GM12878 (cell line): ENCODE data around the gene TMCC3. TPM values are rescaled to one million over a fixed set of nuclear protein-coding genes. Genes with fewer than 3 reads are reported as not detected.
A peak's percentile ranks its signal among the peaks of the same experiment; 100 is the strongest.

ENCODE experiments used
- ATAC-seq: fragments of 200-7000 bp; cut with Tn5 transposase; 3 replicates; pipeline ENCODE4 v1.9.1; 2020; ENCODE audit warnings: mild to moderate bottlenecking, moderate library complexity
- BruUV-seq: library from RNA; stranded (reverse); fragments of 400-500 nt; replicated peaks from 2 replicates; lab custom pipeline; 2021; lab: Mats Ljungman, UMichigan
- CTCF ChIA-PET: fragments of 300-600 bp; sonication (Branson Sonifier 250); formaldehyde crosslinking; extraction: SDS; loops from one replicate; lab custom pipeline; 2021; ENCODE audit warnings: inconsistent platforms; lab: Yijun Ruan, JAX
- POLR2A ChIA-PET: fragments of 350-600 bp; formaldehyde crosslinking; extraction: SDS; loops from one replicate; lab custom pipeline; 2021; ENCODE audit warnings: inconsistent platforms; lab: Charles Lee
- RAD21 ChIA-PET: fragments of 300-600 bp; sonication (Branson Sonifier 250); formaldehyde crosslinking; loops from one replicate; lab custom pipeline; 2023; ENCODE audit warnings: antibody characterized with exemption; ENCODE audit not compliant: unreplicated experiment; lab: Charles Lee
- SMC1A ChIA-PET: fragments of 300-600 bp; sonication (Branson Sonifier 250); formaldehyde crosslinking; loops from one replicate; lab custom pipeline; 2023; ENCODE audit not compliant: unreplicated experiment, uncharacterized antibody; lab: Charles Lee
- DNase-seq: peaks from one replicate; pipeline ENCODE4 v3.0.0-alpha.2; 2011; ENCODE audit warnings: low read depth, low spot score
- FAIRE-seq: peaks from 3 replicates; lab custom pipeline; 2011; peaks lifted over from hg19 to GRCh38; lab: Jason Lieb, UNC
- H2AFZ ChIP-seq: 2 replicates; pipeline ENCODE4 v1.6.0; 2011; ENCODE audit warnings: low read depth, low read length, control low read depth; ENCODE audit not compliant: control insufficient read depth
- H3K27ac ChIP-seq: 2 replicates; pipeline ENCODE4 v1.5.1; 2011; ENCODE audit warnings: control low read depth; ENCODE audit not compliant: control insufficient read depth, insufficient read depth
- H3K27me3 ChIP-seq, 2 experiments: replicated peaks in 1 of 2; 2 replicates each; pipeline versions ENCODE4 v1.6.0 to v1.6.1; 2011; ENCODE audit warnings: low read length in 1 of 2; ENCODE audit not compliant: control insufficient read depth in 2 of 2, insufficient read depth in 2 of 2
- H3K36me3 ChIP-seq, 2 experiments: 2 replicates each; pipeline ENCODE4 v1.5.1; 2011; ENCODE audit warnings: low read length in 1 of 2; ENCODE audit not compliant: control insufficient read depth in 2 of 2, insufficient read depth in 2 of 2
- H3K4me1 ChIP-seq: 2 replicates; pipeline ENCODE4 v1.6.1; 2011; ENCODE audit warnings: mild to moderate bottlenecking, low read length, moderate library complexity, mixed read lengths; ENCODE audit not compliant: control insufficient read depth, insufficient read depth
- H3K4me2 ChIP-seq: 2 replicates; pipeline ENCODE4 v1.6.0; 2011; ENCODE audit warnings: control low read depth; ENCODE audit not compliant: control insufficient read depth, insufficient read depth
- H3K4me3 ChIP-seq: fragments of 200-600 bp; sonication (generic); 2 replicates; pipeline ENCODE4 v1.5.1; 2016
- H3K79me2 ChIP-seq: 2 replicates; pipeline ENCODE4 v1.6.0; 2011; ENCODE audit warnings: low read length; ENCODE audit not compliant: control insufficient read depth, insufficient read depth
- H3K9ac ChIP-seq: 2 replicates; pipeline ENCODE4 v1.8.0; 2011; ENCODE audit warnings: low read length, control low read depth, mixed read lengths; ENCODE audit not compliant: control insufficient read depth, insufficient read depth
- H3K9me3 ChIP-seq: replicated peaks from 3 replicates; pipeline ENCODE4 v1.5.1; 2011; ENCODE audit warnings: mild to moderate bottlenecking, low read length; ENCODE audit not compliant: control insufficient read depth, insufficient read depth
- H4K20me1 ChIP-seq: 2 replicates; pipeline ENCODE4 v1.6.0; 2011; ENCODE audit not compliant: control insufficient read depth, insufficient read depth
- CHD2 ChIP-seq: IDR thresholded peaks from 2 replicates; pipeline ENCODE4 v1.6.1; 2011; ENCODE audit warnings: low read depth, low read length, improper control_type of control experiment, borderline replicate concordance
- CHD4 ChIP-seq: fragments of 200-600 bp; sonication (generic); IDR thresholded peaks from 2 replicates; pipeline ENCODE4 v1.6.1; 2016; ENCODE audit warnings: mild to moderate bottlenecking
- CREB1 ChIP-seq: IDR thresholded peaks from 2 replicates; pipeline ENCODE4 v1.6.1; 2012; ENCODE audit warnings: low read depth, mild to moderate bottlenecking, inconsistent platforms
- FOS ChIP-seq: IDR thresholded peaks from 3 replicates; pipeline ENCODE4 v1.6.1; 2011; ENCODE audit warnings: borderline replicate concordance; ENCODE audit not compliant: insufficient read length; ENCODE audit errors: extremely low read depth
- FOXK2 ChIP-seq: fragments of 450-650 bp; IDR thresholded peaks from 2 replicates; pipeline ENCODE4 v1.6.1; 2017; ENCODE audit warnings: mild to moderate bottlenecking, moderate library complexity
- KDM1A ChIP-seq: fragments of 200-600 bp; sonication (generic); IDR thresholded peaks from 2 replicates; pipeline ENCODE4 v1.6.1; 2016; ENCODE audit warnings: borderline replicate concordance
- KLF5 ChIP-seq: fragments of 450-650 bp; IDR thresholded peaks from 2 replicates; pipeline ENCODE4 v1.6.1; 2014; ENCODE audit warnings: mild to moderate bottlenecking; ENCODE audit not compliant: partially characterized antibody
- NFXL1 ChIP-seq: fragments of 450-650 bp; IDR thresholded peaks from 2 replicates; pipeline ENCODE4 v1.6.1; 2017; ENCODE audit warnings: antibody characterized with exemption, mild to moderate bottlenecking, borderline replicate concordance
- NFYA ChIP-seq: IDR thresholded peaks from 2 replicates; pipeline ENCODE4 v1.6.1; 2011; ENCODE audit warnings: low read depth, mild to moderate bottlenecking, low read length, improper control_type of control experiment, borderline replicate concordance
- NR2C2 ChIP-seq: IDR thresholded peaks from 2 replicates; pipeline ENCODE4 v1.6.1; 2011; ENCODE audit warnings: borderline replicate concordance, low read depth; ENCODE audit not compliant: control insufficient read depth, insufficient read length
- PAX8 ChIP-seq: fragments of 450-650 bp; IDR thresholded peaks from 2 replicates; pipeline ENCODE4 v1.6.1; 2017; ENCODE audit warnings: mild to moderate bottlenecking, moderate library complexity
- SMAD1 ChIP-seq: fragments of 450-650 bp; IDR thresholded peaks from 2 replicates; pipeline ENCODE4 v1.6.1; 2018; ENCODE audit warnings: mild to moderate bottlenecking, low read depth; ENCODE audit not compliant: partially characterized antibody
- SRF ChIP-seq, 2 experiments: IDR thresholded peaks; 2 replicates each; pipeline ENCODE4 v1.6.1; 2011; ENCODE audit warnings: low read depth in 2 of 2, low read length in 2 of 2, mild to moderate bottlenecking in 1 of 2, moderate library complexity in 1 of 2
- TCF12 ChIP-seq: IDR thresholded peaks from 2 replicates; pipeline ENCODE4 v1.6.1; 2011; ENCODE audit warnings: low read depth, mild to moderate bottlenecking, low read length
- TCF3 ChIP-seq: IDR thresholded peaks from 2 replicates; pipeline ENCODE4 v1.6.1; 2012; ENCODE audit warnings: low read depth, mild to moderate bottlenecking, low read length, borderline replicate concordance; ENCODE audit not compliant: insufficient read depth
- TCF7 ChIP-seq: IDR thresholded peaks from 2 replicates; pipeline ENCODE4 v1.6.1; 2014; ENCODE audit warnings: antibody characterized with exemption, borderline replicate concordance
- USF1 ChIP-seq: IDR thresholded peaks from 2 replicates; pipeline ENCODE4 v1.6.1; 2011; ENCODE audit warnings: borderline replicate concordance, low read depth, mild to moderate bottlenecking, moderate library complexity, mixed read lengths, low read length; ENCODE audit not compliant: insufficient read depth; ENCODE audit errors: extremely low read length
- YBX1 ChIP-seq: fragments of 450-650 bp; IDR thresholded peaks from 2 replicates; pipeline ENCODE4 v1.6.1; 2016; ENCODE audit warnings: antibody characterized with exemption
- ZNF274 ChIP-seq: IDR thresholded peaks from one replicate; pipeline ENCODE4 v1.8.0; 2011; ENCODE audit not compliant: insufficient read length, insufficient read depth
- ZNF622 ChIP-seq: fragments of 450-650 bp; IDR thresholded peaks from 2 replicates; pipeline ENCODE4 v1.6.1; 2017; ENCODE audit warnings: mild to moderate bottlenecking, inconsistent platforms
- ZZZ3 ChIP-seq: IDR thresholded peaks from 2 replicates; pipeline ENCODE4 v1.6.1; 2011; ENCODE audit warnings: low read depth; ENCODE audit not compliant: control insufficient read depth, insufficient read length
- WGBS: methylation state at CpG from one replicate; pipeline ENCODE4 v1.1.6; 2016; ENCODE audit warnings: low lambda C conversion rate; ENCODE audit not compliant: insufficient replicate concordance, insufficient coverage; ENCODE audit errors: missing lambda C conversion rate; 5-methylcytosine and 5-hydroxymethylcytosine counted together
- in situ Hi-C: fragments of 300-500 bp; cut with MboI; formaldehyde crosslinking; loops from 9 replicates; pipeline ENCODE4 v1.14.3; 2018; ENCODE audit warnings: mixed read lengths
- intact Hi-C: fragments of 100-400 bp; cut with micrococcal nuclease; formaldehyde crosslinking; loops from one replicate; pipeline ENCODE4 v1.14.2; 2022; ENCODE audit not compliant: unreplicated experiment
- polyA plus RNA-seq, 11 experiments: library from polyadenylated mRNA; depleted of rRNA in 4 of 11; unstranded in 6 of 11; stranded (reverse) in 5 of 11; fragments of >200 nt; fragmentation: Nextera tagmentation in 4 of 11; fragmentation: Illumina TruSeq in 1 of 11; extraction: Ambion mirVana in 4 of 11; extraction: Trizol in 1 of 11; gene quantifications; 1 replicate in 1 of 11; 2 replicates in 10 of 11; pipeline versions ENCODE4 v1.2.1 to v1.2.3, GENCODE V29; 2011 to 2016; ENCODE audit warnings: inconsistent platforms in 2 of 11, missing spikeins in 2 of 11, low read depth in 1 of 11
- total RNA-seq, 4 experiments: library from RNA; depleted of rRNA in 3 of 4; stranded (reverse); fragments of >200 nt in 3 of 4; fragmentation: Illumina TruSeq in 1 of 4; extraction: Trizol in 1 of 4; gene quantifications; 2 replicates each; pipeline versions ENCODE4 v1.2.1 to v1.2.3, GENCODE V29; 2013 to 2021
- TF ChIP-seq, protein P1 (sequence below): fragments of 150-350 bp; IDR thresholded peaks from 2 replicates; pipeline ENCODE4 v1.6.1; 2014; ENCODE audit warnings: mild to moderate bottlenecking, low read depth, low read length
- TF ChIP-seq, protein P2 (sequence below): fragments of 450-650 bp; IDR thresholded peaks from 2 replicates; pipeline ENCODE4 v1.6.1; 2017; ENCODE audit warnings: borderline replicate concordance

Gene TMCC3
- total and polyA plus RNA-seq, 10 of the 15 experiments (the other 5 are each of a cell fraction or from before 2014, with no cell fraction given) = 5.8 to 29.8 (median 12.6) TPM

DNA sequence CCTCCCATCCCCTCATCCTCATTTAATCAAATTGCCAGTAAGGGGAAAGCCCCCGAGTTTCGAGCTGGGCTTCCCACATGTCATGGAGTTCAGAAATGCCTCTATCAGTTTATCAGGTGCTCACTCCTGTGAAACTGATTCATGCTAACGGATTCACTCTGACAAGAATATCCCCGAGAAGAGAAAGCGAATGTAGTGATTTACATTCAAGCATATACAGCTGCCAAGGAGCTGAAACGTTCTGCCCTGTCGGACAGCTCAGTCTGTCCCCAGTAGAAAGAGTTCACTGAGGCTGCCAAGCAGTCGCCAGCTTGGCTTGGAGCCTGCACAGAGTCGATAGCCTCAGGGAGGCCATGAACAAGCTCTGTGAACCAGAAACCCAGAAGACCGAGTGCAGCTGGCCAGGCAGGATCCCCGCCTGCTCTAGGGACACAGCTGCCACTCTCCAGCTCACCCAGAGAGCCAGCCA lies 88.4 kb downstream of the TMCC3 start:
- ATAC-seq (peak; percentile 86), FAIRE-seq (peak; percentile 38), DNase-seq (peak; percentile 74)
- Histone ChIP-seq H2AFZ (peak overlapping the region; percentile 59), H3K36me3 (no peaks in the 10 kb centered on the region), H3K27me3 (no peaks in the 10 kb centered on the region), H3K4me1 (peaks cover 35% of the 10 kb centered on the region), H3K79me2 (no peaks in the 10 kb centered on the region), H3K4me2 (peak overlapping the region; percentile 88), H4K20me1 (no peaks in the 10 kb centered on the region), H3K4me3 (peak overlapping the region; percentile 18; the same call in 1 of the 2 replicates), H3K27ac (peak overlapping the region; percentile 69), H3K9ac (peak overlapping the region; percentile 45; the same call in 1 of the 2 replicates), H3K9me3 (no peaks in the 10 kb centered on the region)
- intact Hi-C loops (loop anchor here (2.0 to 5.0 kb wide), 2 partner anchors 59 to 80 kb away; no protein-coding TSS in a partner anchor), in situ Hi-C loops (no loop called here)
- ChIA-PET POLR2A (interaction anchor here (0.7 to 1.3 kb wide), 4 partner anchors 58 to 208 kb away, joined by 3 to 5 read pairs (median 3); no protein-coding TSS in a partner anchor), CTCF (interaction anchor here (1.0 to 2.2 kb wide), 8 partner anchors 27 to 319 kb away, joined by 3 to 9 read pairs (median 4); no protein-coding TSS in a partner anchor), RAD21 (interaction anchor here (0.8 to 2.7 kb wide), 6 partner anchors 60 to 313 kb away, joined by 3 to 18 read pairs (median 8); no protein-coding TSS in a partner anchor), SMC1A (interaction anchor here (0.6 to 3.4 kb wide), 15 partner anchors 12 to 428 kb away, joined by 3 to 15 read pairs (median 4); no protein-coding TSS in a partner anchor)
- WGBS = under 1% methylated on average over 11 of the region's 11 CpGs
- no TSS peak for BruUV-seq
- TF ChIP-seq YBX1 (no peak), SMAD1 (no peak), TCF12 (no peak), ZZZ3 (no peak), NFYA (no peak), CREB1 (peak; percentile 30; the same call in 1 of the 2 replicates), TCF7 (no peak), KLF5 (no peak), PAX8 (no peak), FOS (no peak), NR2C2 (no peak), KDM1A (no peak), CHD2 (no peak), USF1 (no peak), NFXL1 (no peak), ZNF622 (no peak), TCF3 (no peak), FOXK2 (no peak), ZNF274 (no peak), SRF (IDR thresholded peaks at IDR 0.05; ENCODE audit: low read depth in 2 of 2, low read length in 2 of 2) (no peak), CHD4 (no peak)
- TF ChIP-seq, protein P1, sequence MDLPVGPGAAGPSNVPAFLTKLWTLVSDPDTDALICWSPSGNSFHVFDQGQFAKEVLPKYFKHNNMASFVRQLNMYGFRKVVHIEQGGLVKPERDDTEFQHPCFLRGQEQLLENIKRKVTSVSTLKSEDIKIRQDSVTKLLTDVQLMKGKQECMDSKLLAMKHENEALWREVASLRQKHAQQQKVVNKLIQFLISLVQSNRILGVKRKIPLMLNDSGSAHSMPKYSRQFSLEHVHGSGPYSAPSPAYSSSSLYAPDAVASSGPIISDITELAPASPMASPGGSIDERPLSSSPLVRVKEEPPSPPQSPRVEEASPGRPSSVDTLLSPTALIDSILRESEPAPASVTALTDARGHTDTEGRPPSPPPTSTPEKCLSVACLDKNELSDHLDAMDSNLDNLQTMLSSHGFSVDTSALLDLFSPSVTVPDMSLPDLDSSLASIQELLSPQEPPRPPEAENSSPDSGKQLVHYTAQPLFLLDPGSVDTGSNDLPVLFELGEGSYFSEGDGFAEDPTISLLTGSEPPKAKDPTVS = no peak
- TF ChIP-seq, protein P2, sequence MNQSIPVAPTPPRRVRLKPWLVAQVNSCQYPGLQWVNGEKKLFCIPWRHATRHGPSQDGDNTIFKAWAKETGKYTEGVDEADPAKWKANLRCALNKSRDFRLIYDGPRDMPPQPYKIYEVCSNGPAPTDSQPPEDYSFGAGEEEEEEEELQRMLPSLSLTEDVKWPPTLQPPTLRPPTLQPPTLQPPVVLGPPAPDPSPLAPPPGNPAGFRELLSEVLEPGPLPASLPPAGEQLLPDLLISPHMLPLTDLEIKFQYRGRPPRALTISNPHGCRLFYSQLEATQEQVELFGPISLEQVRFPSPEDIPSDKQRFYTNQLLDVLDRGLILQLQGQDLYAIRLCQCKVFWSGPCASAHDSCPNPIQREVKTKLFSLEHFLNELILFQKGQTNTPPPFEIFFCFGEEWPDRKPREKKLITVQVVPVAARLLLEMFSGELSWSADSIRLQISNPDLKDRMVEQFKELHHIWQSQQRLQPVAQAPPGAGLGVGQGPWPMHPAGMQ = no peak
